HG03066 (cell line): Measurements from ENCODE around the gene TMEM38A.

Experiments used
- ATAC-seq: cut with Tn5 transposase; IDR thresholded peaks from one replicate; pipeline ENCODE4 v1.9.1; 2021; ENCODE audit warnings: low read depth; ENCODE audit not compliant: unreplicated experiment

Gene TMEM38A

GRCh38 chr19:16660763-16661479 lies at the start of gene TMEM38A:
Gene TMEM38A (plus strand): TSS chr19:16661139. CDS start chr19:16661218, 79 bp downstream.
- ATAC-seq, result peak; percentile 9

GRCh38 chr19:16612636-16613035 lies 48.3 kb upstream of the TMEM38A start:
- ATAC-seq, result no peak

GRCh38 chr19:16613841-16614240 lies 47.1 kb upstream of the TMEM38A start:
- no peak for ATAC-seq

GRCh38 chr19:16614941-16615340 lies 46.0 kb upstream of the TMEM38A start:
- no peak for ATAC-seq

- ATAC-seq, result no peak
Measured at GRCh38 chr19:16615808-16616207, 45.1 kb upstream of the TMEM38A start.

GRCh38 chr19:16618248-16618647 lies 42.7 kb upstream of the TMEM38A start:
- ATAC-seq, result no peak

- no peak for ATAC-seq
Measured at GRCh38 chr19:16619457-16619856, 41.5 kb upstream of the TMEM38A start.

- no peak for ATAC-seq
Measured at GRCh38 chr19:16620018-16620417, 40.9 kb upstream of the TMEM38A start.

GRCh38 chr19:16620584-16620983 lies 40.4 kb upstream of the TMEM38A start:
- ATAC-seq, result no peak

- no peak for ATAC-seq
Measured at GRCh38 chr19:16621165-16621800, 39.7 kb upstream of the TMEM38A start.

GRCh38 chr19:16623066-16623465 lies 37.9 kb upstream of the TMEM38A start:
- no peak for ATAC-seq

- ATAC-seq, result no peak
Measured at GRCh38 chr19:16623576-16623975, 37.4 kb upstream of the TMEM38A start.

- ATAC-seq, result no peak
Measured at GRCh38 chr19:16624236-16624635, 36.7 kb upstream of the TMEM38A start.

GRCh38 chr19:16625163-16625958 lies 35.6 kb upstream of the TMEM38A start:
- ATAC-seq, result no peak

GRCh38 chr19:16626796-16627192 lies 34.1 kb upstream of the TMEM38A start:
- ATAC-seq, result no peak

- no peak for ATAC-seq
Measured at GRCh38 chr19:16627193-16627927, 33.6 kb upstream of the TMEM38A start.

- ATAC-seq, result no peak
Measured at GRCh38 chr19:16627928-16628182, 33.1 kb upstream of the TMEM38A start.

GRCh38 chr19:16628183-16628983 lies 32.6 kb upstream of the TMEM38A start, which contains the start of gene MED26:
Gene MED26 (minus strand): TSS chr19:16628204. CDS start chr19:16627943, 261 bp downstream.
- ATAC-seq, result peak; percentile 75

GRCh38 chr19:16628984-16629691 lies 31.8 kb upstream of the TMEM38A start:
- ATAC-seq, result peak; percentile 3
